Stomach (tissue), 9 donors: ENCODE data around the gene DES. TPM values are rescaled to one million over a fixed set of nuclear protein-coding genes. Genes with fewer than 3 reads are reported as not detected.

Source experiments
- DNase-seq, 2 donors: peaks; one replicate each; pipeline versions ENCODE4 v3.0.0 to v3.0.0-alpha.2; 2013 to 2019
- H3K27ac ChIP-seq, 5 donors: fragments of 200-600 bp in 4 of 5; sonication (generic) in 4 of 5; one replicate each; pipeline ENCODE4 v1.5.1; 2013 to 2019; ENCODE audit warnings: mild to moderate bottlenecking in 1 of 5, moderate library complexity in 1 of 5
- H3K27me3 ChIP-seq, 3 donors: fragments of 200-600 bp; sonication (generic); one replicate each; pipeline ENCODE4 v1.5.1; 2017 to 2019; ENCODE audit warnings: mixed run types in 1 of 3
- H3K36me3 ChIP-seq, 4 donors: fragments of 200-600 bp; sonication (generic); 1 replicate in 3 of 4; 2 replicates in 1 of 4; pipeline ENCODE4 v1.5.1; 2016 to 2019
- H3K4me1 ChIP-seq, 4 donors: fragments of 200-600 bp; sonication (generic); one replicate each; pipeline ENCODE4 v1.5.1; 2016 to 2019
- H3K4me3 ChIP-seq, 4 donors: fragments of 200-600 bp; sonication (generic) in 3 of 4; one replicate each; pipeline ENCODE4 v1.5.1; 2016 to 2019; ENCODE audit warnings: mild to moderate bottlenecking in 1 of 4
- H3K9me3 ChIP-seq, 4 donors: fragments of 200-600 bp; sonication (generic); one replicate each; pipeline ENCODE4 v1.5.1; 2016 to 2019
- CTCF ChIP-seq, 7 experiments: fragments of 450-650 bp in 4 of 7; fragments of 200-600 bp in 3 of 7; sonication (generic) in 3 of 7; IDR thresholded peaks; one replicate each; pipeline ENCODE4 v1.5.1; 2016 to 2019; ENCODE audit warnings: antibody characterized with exemption in 7 of 7, control low read depth in 2 of 7, mild to moderate bottlenecking in 1 of 7
- EP300 ChIP-seq: sonication (generic); formaldehyde crosslinking; IDR thresholded peaks from one replicate; pipeline ENCODE4 v1.6.1; 2017; ENCODE audit warnings: antibody characterized with exemption
- POLR2A ChIP-seq, 4 donors: fragments of 450-650 bp; IDR thresholded peaks; one replicate each; pipeline ENCODE4 v1.6.1; 2016; ENCODE audit warnings: antibody characterized with exemption in 4 of 4, control low read depth in 2 of 4, mild to moderate bottlenecking in 1 of 4, moderate library complexity in 1 of 4
- POLR2AphosphoS5 ChIP-seq, 3 donors: sonication (generic); formaldehyde crosslinking; IDR thresholded peaks; one replicate each; pipeline ENCODE4 v1.6.1; 2016; ENCODE audit warnings: antibody characterized with exemption in 3 of 3
- WGBS, 5 donors: extraction: QIAGEN DNeasy Blood & Tissue Kit in 3 of 5; methylation state at CpG; one replicate each; pipeline versions ENCODE4 v1.1.5 to v1.1.7; 2013 to 2018; 5-methylcytosine and 5-hydroxymethylcytosine counted together
- intact Hi-C: fragments of 100-400 bp; cut with DNase I; formaldehyde crosslinking; loops from one replicate; pipeline ENCODE4 v1.15.1; 2023; ENCODE audit warnings: low total_unique reads
- polyA plus RNA-seq, 3 donors: library from polyadenylated mRNA; stranded (reverse); fragments of 200-250 nt; gene quantifications; one replicate each; pipeline ENCODE4 v1.2.3, GENCODE V29; 2013
- total RNA-seq, 5 donors: library from RNA; depleted of rRNA; stranded (reverse); fragments of >200 nt; gene quantifications; one replicate each; pipeline versions ENCODE4 v1.1.0 to v1.2.3, GENCODE V29; 2014 to 2016
- donor health status: healthy with polysubstance abuse.
- donor health status: Bipolar disorder and iron deficiency.
- donor health status: healthy.

DES gene
- total and polyA plus RNA-seq, 8 donors: 122 to 5,539 (median 1,138) TPM

DNA sequence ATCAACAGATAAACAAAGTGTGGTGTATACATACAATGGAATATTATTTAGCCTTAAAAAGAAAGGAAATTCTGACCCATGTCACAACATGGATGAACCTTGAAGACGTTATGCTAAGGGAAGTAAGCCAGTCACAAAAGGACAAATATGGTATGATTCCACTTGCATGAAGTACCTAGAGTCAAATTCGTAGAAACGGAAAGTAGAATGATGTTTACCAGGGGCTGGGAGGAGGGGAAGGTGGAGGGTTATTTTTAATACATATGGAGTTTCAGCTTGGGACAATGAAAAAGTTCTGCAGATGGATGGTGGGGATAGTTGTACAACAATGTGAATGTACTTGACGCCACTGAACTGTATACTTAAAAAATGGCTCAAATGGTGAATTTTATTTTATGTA, 3.3 kb upstream of the DES start:
- Histone ChIP-seq H3K27ac (peak overlapping the region in 4 of 5 donors; percentile 9 to 91 (median 83)), H3K27me3 (peaks cover 0 to 49% (median 30%) of the 10 kb centered on the region in 3 donors), H3K4me3 (no peak overlapping the region), H3K9me3 (peaks cover 0 to 9% (median 4%) of the 10 kb centered on the region in 4 donors), H3K36me3 (peaks cover 0 to under 1% (median 0%) of the 10 kb centered on the region in 4 donors), H3K4me1 (peaks cover 8 to 20% (median 14%) of the 10 kb centered on the region in 4 donors)
- TF ChIP-seq POLR2AphosphoS5 (IDR thresholded peaks at IDR 0.05): peak in 1 of 3 donors; percentile 41
- TF ChIP-seq CTCF (IDR thresholded peaks at IDR 0.05): no peak
- no peak for DNase-seq
- WGBS, 5 donors: 55 to 76% (median 72%) methylated on average over 4 of the region's 4 CpGs
- intact Hi-C loops: no loop called here

DNA sequence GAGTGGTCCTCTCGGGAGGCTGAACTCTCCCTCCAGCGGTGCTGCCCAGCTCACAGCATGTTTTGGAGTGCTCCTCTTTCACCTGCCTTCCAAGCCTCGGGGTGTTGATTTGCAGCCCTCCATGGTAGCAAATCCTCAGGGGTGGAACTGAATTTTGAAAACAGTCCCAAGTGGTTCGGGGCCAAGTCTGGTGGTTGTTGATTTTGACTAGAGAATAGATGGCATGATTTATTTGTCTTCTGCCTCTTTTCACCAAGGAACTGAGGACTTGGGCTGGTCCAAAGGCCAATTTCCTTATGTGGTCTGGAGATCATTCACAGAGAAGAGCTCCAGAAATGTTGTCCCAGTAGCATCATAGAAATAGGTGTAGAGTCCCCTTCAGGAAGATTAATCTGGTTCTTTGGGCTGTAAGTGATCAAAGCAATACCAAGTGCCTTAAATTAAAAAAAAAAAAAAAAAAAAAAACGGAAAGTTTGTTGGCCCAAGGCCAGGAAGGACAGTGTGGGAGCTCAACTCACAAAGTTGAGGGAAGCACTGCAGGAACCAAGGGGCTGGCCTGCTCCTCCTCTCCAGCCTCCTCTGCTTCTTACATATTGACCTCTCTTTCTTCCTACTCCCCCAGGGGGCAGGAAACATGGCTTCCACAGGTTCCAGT, 2.5 kb upstream of the DES start:
- Histone ChIP-seq H3K4me1 (peaks cover 8 to 20% (median 14%) of the 10 kb centered on the region in 4 donors), H3K27ac (peak overlapping the region in 4 of 5 donors; percentile 53 to 91 (median 83)), H3K27me3 (peaks cover 0 to 57% (median 36%) of the 10 kb centered on the region in 3 donors), H3K9me3 (peaks cover 0 to 9% (median 4%) of the 10 kb centered on the region in 4 donors), H3K4me3 (no peak overlapping the region), H3K36me3 (peaks cover 0 to 9% (median 2%) of the 10 kb centered on the region in 4 donors)
- DNase-seq: no peak
- no peak for TF ChIP-seq CTCF (IDR thresholded peaks at IDR 0.05)
- no peak for TF ChIP-seq EP300
- no peak for TF ChIP-seq POLR2A (IDR thresholded peaks at IDR 0.05)
- intact Hi-C loops: no loop called here
- WGBS, 5 donors: 45 to 64% (median 58%) methylated on average over 4 to 5 of the region's 5 CpGs

- Histone ChIP-seq H3K9me3 (peaks cover 0 to 9% (median 4%) of the 10 kb centered on the region in 4 donors), H3K4me1 (peaks cover 8 to 20% (median 14%) of the 10 kb centered on the region in 4 donors), H3K27me3 (peaks cover 0 to 59% (median 36%) of the 10 kb centered on the region in 3 donors), H3K27ac (peak overlapping the region in 4 of 5 donors; percentile 69 to 91 (median 83)), H3K4me3 (no peak overlapping the region), H3K36me3 (peaks cover 0 to 14% (median 4%) of the 10 kb centered on the region in 4 donors)
- DNase-seq: no peak
- intact Hi-C loops: no loop called here
- 32 to 53% (median 42%) methylated on average over 3 of the region's 3 CpGs for WGBS, 5 donors
- TF ChIP-seq CTCF (IDR thresholded peaks at IDR 0.05) (no peak), POLR2A (IDR thresholded peaks at IDR 0.05) (no peak), EP300 (no peak), POLR2AphosphoS5 (IDR thresholded peaks at IDR 0.05) (no peak)
Measured at GRCh38 chr2:219416235-219416602, 2.0 kb upstream of the DES start.

- Histone ChIP-seq H3K9me3 (peaks cover 0 to 7% (median 3%) of the 10 kb centered on the region in 4 donors), H3K27me3 (peaks cover 0 to 57% (median 36%) of the 10 kb centered on the region in 3 donors), H3K27ac (peak overlapping the region in 4 of 5 donors; percentile 69 to 91 (median 83)), H3K36me3 (peaks cover 0 to 22% (median 4%) of the 10 kb centered on the region in 4 donors), H3K4me1 (peaks cover 8 to 20% (median 14%) of the 10 kb centered on the region in 4 donors), H3K4me3 (no peak overlapping the region)
- TF ChIP-seq EP300: no peak
- no peak for TF ChIP-seq POLR2A (IDR thresholded peaks at IDR 0.05)
- TF ChIP-seq POLR2AphosphoS5 (IDR thresholded peaks at IDR 0.05): no peak
- no peak for TF ChIP-seq CTCF (IDR thresholded peaks at IDR 0.05)
- WGBS, 5 donors: 62 to 81% (median 77%) methylated on average over 4 of the region's 4 CpGs
- no peak for DNase-seq
- intact Hi-C loops: no loop called here
Measured at GRCh38 chr2:219416938-219417337, 1.2 kb upstream of the DES start.
